Trophoblast cell (in vitro differentiated cells and primary cell): Measurements from ENCODE around the gene FCN3.

ENCODE experiments used
- DNase-seq, 2 donors: peaks; one replicate each; pipeline ENCODE4 v3.0.0-alpha.2; 2016
- H2AFZ ChIP-seq: 2 replicates; pipeline ENCODE4 v1.6.1; 2013; ENCODE audit warnings: low read length, moderate library complexity, mild to moderate bottlenecking; ENCODE audit not compliant: insufficient read depth, poor library complexity
- H2AK5ac ChIP-seq: 2 replicates; pipeline ENCODE4 v1.6.1; 2013; ENCODE audit warnings: mild to moderate bottlenecking, low read length
- H2BK120ac ChIP-seq: 2 replicates; pipeline ENCODE4 v1.6.1; 2013; ENCODE audit warnings: low read length, mild to moderate bottlenecking, moderate library complexity; ENCODE audit not compliant: insufficient read depth, poor library complexity
- H2BK12ac ChIP-seq: 2 replicates; pipeline ENCODE4 v1.6.1; 2013; ENCODE audit warnings: mild to moderate bottlenecking, low read length, moderate library complexity
- H2BK5ac ChIP-seq: 2 replicates; pipeline ENCODE4 v1.6.1; 2013; ENCODE audit warnings: low read length, low read depth, moderate library complexity, mild to moderate bottlenecking; ENCODE audit not compliant: poor library complexity
- H3K14ac ChIP-seq: 2 replicates; pipeline ENCODE4 v1.6.1; 2013; ENCODE audit warnings: mild to moderate bottlenecking, low read length
- H3K18ac ChIP-seq: 2 replicates; pipeline ENCODE4 v1.6.1; 2013; ENCODE audit warnings: mild to moderate bottlenecking, low read length
- H3K23ac ChIP-seq: 2 replicates; pipeline ENCODE4 v1.6.1; 2013; ENCODE audit warnings: low read length
- H3K27ac ChIP-seq: 2 replicates; pipeline ENCODE4 v1.5.1; 2013; ENCODE audit warnings: low read depth, mild to moderate bottlenecking, inconsistent platforms, low read length, moderate library complexity
- H3K27me3 ChIP-seq: 2 replicates; pipeline ENCODE4 v1.6.1; 2013; ENCODE audit warnings: inconsistent platforms, mild to moderate bottlenecking, low read length, moderate library complexity; ENCODE audit not compliant: insufficient read depth
- H3K36me3 ChIP-seq, 2 experiments: 1 replicate in 1 of 2; 2 replicates in 1 of 2; pipeline ENCODE4 v1.6.1; 2013; ENCODE audit warnings: low read length in 2 of 2, mild to moderate bottlenecking in 2 of 2, moderate library complexity in 1 of 2; ENCODE audit not compliant: insufficient read depth in 2 of 2, control insufficient read depth in 1 of 2
- H3K4ac ChIP-seq: 2 replicates; pipeline ENCODE4 v1.6.1; 2013; ENCODE audit warnings: low read depth, mild to moderate bottlenecking, low read length, moderate library complexity
- H3K4me1 ChIP-seq, 2 experiments: 1 replicate in 1 of 2; 2 replicates in 1 of 2; pipeline ENCODE4 v1.6.1; 2013; ENCODE audit warnings: low read length in 2 of 2, mild to moderate bottlenecking in 2 of 2, moderate library complexity in 1 of 2; ENCODE audit not compliant: insufficient read depth in 2 of 2, control insufficient read depth in 1 of 2
- H3K4me2 ChIP-seq: 2 replicates; pipeline ENCODE4 v1.6.1; 2013; ENCODE audit warnings: inconsistent platforms, mild to moderate bottlenecking, low read length, moderate library complexity
- H3K4me3 ChIP-seq: 2 replicates; pipeline ENCODE4 v1.5.1; 2013; ENCODE audit warnings: mild to moderate bottlenecking, low read depth, low read length, inconsistent platforms
- H3K79me1 ChIP-seq: one replicate; pipeline ENCODE4 v1.6.1; 2013; ENCODE audit warnings: low read length
- H3K79me2 ChIP-seq: 2 replicates; pipeline ENCODE4 v1.6.1; 2013; ENCODE audit warnings: low read length, mild to moderate bottlenecking; ENCODE audit not compliant: control insufficient read depth, insufficient read depth, poor library complexity
- H3K9ac ChIP-seq: 2 replicates; pipeline ENCODE4 v1.6.1; 2013; ENCODE audit warnings: mild to moderate bottlenecking, low read length
- H3K9me3 ChIP-seq: 2 replicates; pipeline ENCODE4 v1.6.1; 2013; ENCODE audit warnings: low read depth, mild to moderate bottlenecking, control low read depth, inconsistent platforms, low read length; ENCODE audit not compliant: insufficient read depth
- H4K12ac ChIP-seq: 2 replicates; pipeline ENCODE4 v1.6.1; 2013; ENCODE audit warnings: low read depth, mild to moderate bottlenecking, low read length, moderate library complexity
- H4K8ac ChIP-seq: 2 replicates; pipeline ENCODE4 v1.6.1; 2013; ENCODE audit warnings: low read depth, mild to moderate bottlenecking, low read length, moderate library complexity
- H4K91ac ChIP-seq: one replicate; pipeline ENCODE4 v1.6.1; 2013; ENCODE audit warnings: low read depth, mild to moderate bottlenecking, low read length, moderate library complexity
- WGBS: extraction: QIAGEN DNeasy Blood & Tissue Kit; methylation state at CpG from one replicate; pipeline ENCODE4 v1.1.7; 2013; ENCODE audit warnings: missing lambda C conversion rate; ENCODE audit not compliant: insufficient read length, insufficient coverage; ENCODE audit errors: extremely low coverage; 5-methylcytosine and 5-hydroxymethylcytosine counted together

The FCN3 gene

GRCh38 chr1:27395441-27396195 lies 21.0 kb upstream of the FCN3 start:
- Histone ChIP-seq H2BK120ac (no peak overlapping the region), H3K4ac (no peak overlapping the region), H3K79me1 (peaks cover 2% of the 10 kb centered on the region), H2AFZ (no peak overlapping the region), H2BK5ac (no peak overlapping the region), H3K27me3 (no peaks in the 10 kb centered on the region), H3K18ac (no peak overlapping the region), H3K9ac (no peak overlapping the region), H2BK12ac (no peak overlapping the region), H3K4me2 (no peak overlapping the region), H3K36me3 (no peaks in the 10 kb centered on the region), H3K9me3 (peaks cover 2% of the 10 kb centered on the region), H3K27ac (no peak overlapping the region), H3K14ac (no peak overlapping the region), H4K8ac (no peak overlapping the region), H3K23ac (no peak overlapping the region), H4K12ac (no peak overlapping the region), H3K79me2 (no peaks in the 10 kb centered on the region), H2AK5ac (no peak overlapping the region), H3K4me3 (no peak overlapping the region), H3K4me1 (peaks cover 2 to 13% of the 10 kb centered on the region in 2 experiments), H4K91ac (no peak overlapping the region)
- no CpG with 5 or more reads among the region's 10 CpGs for WGBS
- DNase-seq = peak; percentile 63 to 87

DNA sequence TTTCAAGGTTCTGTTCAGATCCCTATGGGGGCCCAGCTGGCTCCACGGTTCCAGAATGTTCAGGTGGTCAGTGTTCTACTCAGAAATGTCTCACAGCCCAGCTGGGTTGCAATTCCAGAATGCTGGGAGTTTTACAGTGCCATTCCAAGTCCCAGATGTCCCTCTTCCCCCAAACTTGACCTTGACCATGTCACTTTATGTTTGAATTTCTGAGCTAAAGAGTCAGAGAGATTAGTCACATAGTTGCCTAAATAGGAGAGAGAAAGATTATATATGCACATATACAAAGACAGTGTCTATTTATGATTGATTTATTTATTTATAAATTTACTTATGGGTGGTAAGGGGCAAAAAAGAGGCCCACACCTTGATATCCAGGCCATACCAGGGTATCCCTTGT lies 20.3 kb upstream of the FCN3 start:
- peaks cover 2% of the 10 kb centered on the region for H3K9me3 ChIP-seq
- H4K12ac ChIP-seq = no peak overlapping the region
- H4K91ac ChIP-seq = no peak overlapping the region
- peaks cover 2% of the 10 kb centered on the region for H3K79me1 ChIP-seq
- H3K79me2 ChIP-seq = no peaks in the 10 kb centered on the region
- H3K36me3 ChIP-seq = no peaks in the 10 kb centered on the region
- no peaks in the 10 kb centered on the region for H3K27me3 ChIP-seq
- DNase-seq = no peak
- no peak overlapping the region for H3K23ac ChIP-seq
- H3K14ac ChIP-seq = no peak overlapping the region
- H2AK5ac ChIP-seq = no peak overlapping the region
- no CpG with 5 or more reads among the region's 1 CpG for WGBS
- H3K9ac ChIP-seq = no peak overlapping the region
- H3K4me1 ChIP-seq = peaks cover 2 to 13% of the 10 kb centered on the region in 2 experiments
- no peak overlapping the region for H4K8ac ChIP-seq
- no peak overlapping the region for H2BK5ac ChIP-seq
- no peak overlapping the region for H2AFZ ChIP-seq
- no peak overlapping the region for H3K18ac ChIP-seq
- no peak overlapping the region for H2BK120ac ChIP-seq
- H3K4me2 ChIP-seq = no peak overlapping the region
- no peak overlapping the region for H3K27ac ChIP-seq
- no peak overlapping the region for H3K4me3 ChIP-seq
- no peak overlapping the region for H3K4ac ChIP-seq
- H2BK12ac ChIP-seq = no peak overlapping the region

- Histone ChIP-seq H3K9ac (no peak overlapping the region), H4K91ac (no peak overlapping the region), H3K27ac (no peak overlapping the region), H2BK120ac (no peak overlapping the region), H3K4me3 (no peak overlapping the region), H2BK5ac (no peak overlapping the region), H3K4ac (no peak overlapping the region), H3K79me2 (no peaks in the 10 kb centered on the region), H3K36me3 (no peaks in the 10 kb centered on the region), H3K9me3 (no peaks in the 10 kb centered on the region), H2AFZ (no peak overlapping the region), H3K18ac (no peak overlapping the region), H4K12ac (no peak overlapping the region), H2BK12ac (no peak overlapping the region), H3K27me3 (no peaks in the 10 kb centered on the region), H3K4me1 (peaks cover 2 to 13% of the 10 kb centered on the region in 2 experiments), H3K14ac (no peak overlapping the region), H4K8ac (no peak overlapping the region), H3K79me1 (peaks cover 2% of the 10 kb centered on the region), H3K4me2 (no peak overlapping the region), H3K23ac (no peak overlapping the region), H2AK5ac (no peak overlapping the region)
- no CpG with 5 or more reads among the region's 9 CpGs for WGBS
- DNase-seq = no peak
Observed at GRCh38 chr1:27394282-27394658, 19.6 kb upstream of the FCN3 start.

DNA sequence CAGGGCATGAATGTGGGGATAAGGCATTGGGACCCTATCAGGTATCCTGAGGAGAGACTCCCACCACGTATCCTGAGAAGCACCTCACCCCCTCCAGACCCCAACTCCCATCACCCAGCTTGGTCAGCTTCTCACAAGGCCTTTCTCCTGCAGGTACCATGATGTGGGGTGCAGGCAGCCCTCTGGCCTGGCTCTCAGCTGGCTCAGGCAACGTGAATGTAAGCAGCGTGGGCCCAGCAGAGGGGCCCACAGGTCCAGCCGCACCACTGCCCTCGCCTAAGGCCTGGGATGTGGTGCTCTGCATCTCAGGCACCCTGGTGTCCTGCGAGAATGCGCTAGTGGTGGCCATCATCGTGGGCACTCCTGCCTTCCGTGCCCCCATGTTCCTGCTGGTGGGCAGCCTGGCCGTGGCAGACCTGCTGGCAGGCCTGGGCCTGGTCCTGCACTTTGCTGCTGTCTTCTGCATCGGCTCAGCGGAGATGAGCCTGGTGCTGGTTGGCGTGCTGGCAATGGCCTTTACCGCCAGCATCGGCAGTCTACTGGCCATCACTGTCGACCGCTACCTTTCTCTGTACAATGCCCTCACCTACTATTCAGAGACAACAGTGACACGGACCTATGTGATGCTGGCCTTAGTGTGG lies 19.1 kb upstream of the FCN3 start:
- no peak overlapping the region for H4K91ac ChIP-seq
- H3K36me3 ChIP-seq = no peaks in the 10 kb centered on the region
- H3K9me3 ChIP-seq = no peaks in the 10 kb centered on the region
- no peak overlapping the region for H3K18ac ChIP-seq
- no peak overlapping the region for H2BK12ac ChIP-seq
- H3K4me1 ChIP-seq = peaks cover 2 to 13% of the 10 kb centered on the region in 2 experiments
- no peak overlapping the region for H2AK5ac ChIP-seq
- no peaks in the 10 kb centered on the region for H3K79me2 ChIP-seq
- H3K4ac ChIP-seq = no peak overlapping the region
- H3K79me1 ChIP-seq = peaks cover 2% of the 10 kb centered on the region
- H3K9ac ChIP-seq = no peak overlapping the region
- no peak overlapping the region for H3K27ac ChIP-seq
- H3K27me3 ChIP-seq = no peaks in the 10 kb centered on the region
- no peak overlapping the region for H3K23ac ChIP-seq
- no peak overlapping the region for H4K8ac ChIP-seq
- H2AFZ ChIP-seq = no peak overlapping the region
- WGBS = no CpG with 5 or more reads among the region's 18 CpGs
- no peak overlapping the region for H3K4me3 ChIP-seq
- no peak overlapping the region for H2BK5ac ChIP-seq
- H2BK120ac ChIP-seq = no peak overlapping the region
- H4K12ac ChIP-seq = no peak overlapping the region
- no peak for DNase-seq
- no peak overlapping the region for H3K4me2 ChIP-seq
- H3K14ac ChIP-seq = no peak overlapping the region
